Measurements from ENCODE around the gene CSNK2A1. TPM values are rescaled to one million over a fixed set of nuclear protein-coding genes. Genes with fewer than 3 reads are reported as not detected.

Gene CSNK2A1
- total RNA-seq, 1 experiment from 2014 or later = 200 TPM

DNA sequence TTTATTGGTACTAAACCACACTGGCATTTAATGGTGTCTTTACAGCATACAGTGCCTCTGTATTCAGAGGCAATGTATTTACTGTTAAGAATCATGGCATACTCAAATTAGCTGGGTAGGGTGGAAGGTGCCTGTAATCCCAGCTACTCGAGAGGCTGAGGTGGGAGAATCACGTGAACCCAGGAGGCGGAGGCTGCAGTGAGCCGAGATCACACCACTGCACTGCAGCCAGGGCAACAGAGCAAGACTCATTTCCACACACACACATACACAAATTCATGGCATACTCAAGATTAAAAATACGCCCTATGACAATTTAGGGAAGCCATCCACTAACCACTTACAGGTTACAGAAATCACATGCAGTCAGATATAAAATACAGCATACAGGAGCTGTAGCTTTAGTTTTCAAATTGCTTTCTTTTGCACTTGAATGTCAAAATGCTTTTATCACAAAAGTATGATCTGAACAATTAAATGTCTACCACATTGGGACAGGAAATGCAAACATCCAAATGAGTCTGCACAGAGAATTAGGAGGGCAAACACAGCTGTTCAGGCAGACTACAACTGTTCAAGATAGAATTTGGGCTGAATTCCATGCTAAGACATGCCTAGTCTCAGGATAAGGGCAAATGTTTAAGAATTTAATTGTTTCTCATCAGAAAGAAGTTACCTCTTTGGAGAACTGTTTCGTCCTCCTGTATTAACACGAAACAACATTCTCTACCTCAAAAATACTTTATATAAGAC lies 36.4 kb downstream of the CSNK2A1 start:
- Histone ChIP-seq H3K9me3 (replicated peaks) (no peaks in the 10 kb centered on the region), H3K36me3 (peaks cover 37% of the 10 kb centered on the region), H3K4me3 (no peak overlapping the region), H3K27ac (peak overlapping the region; percentile 60), H3K27me3 (no peaks in the 10 kb centered on the region), H3K4me1 (peaks cover 34% of the 10 kb centered on the region)
- DNase-seq = peak; percentile 15 to 45

DNA sequence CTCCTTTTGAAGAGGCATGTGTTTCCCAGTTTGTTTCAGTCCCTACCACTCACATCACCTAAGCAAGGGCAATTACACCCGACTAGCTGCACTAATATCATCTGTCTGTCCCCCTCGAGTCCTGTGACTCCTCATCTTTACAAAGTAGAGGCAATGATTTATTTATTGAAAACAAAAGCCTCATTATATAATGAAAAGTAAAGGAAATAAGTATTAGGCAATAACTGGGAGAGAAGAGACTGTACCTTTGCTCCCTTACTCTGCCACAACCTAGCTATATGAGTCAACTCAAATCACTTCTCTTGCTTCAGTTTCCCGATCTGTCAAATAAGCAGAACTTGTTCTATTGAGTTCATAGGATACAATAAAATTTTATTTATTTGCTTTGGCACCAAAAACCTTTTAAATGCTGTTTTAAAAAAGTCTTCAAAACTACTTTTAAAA lies 38.9 kb downstream of the CSNK2A1 start:
- Histone ChIP-seq H3K27ac (no peak overlapping the region), H3K27me3 (no peaks in the 10 kb centered on the region), H3K36me3 (peaks cover 56% of the 10 kb centered on the region), H3K9me3 (replicated peaks) (no peaks in the 10 kb centered on the region), H3K4me3 (no peak overlapping the region), H3K4me1 (peaks cover 32% of the 10 kb centered on the region)
- DNase-seq = no peak

DNA sequence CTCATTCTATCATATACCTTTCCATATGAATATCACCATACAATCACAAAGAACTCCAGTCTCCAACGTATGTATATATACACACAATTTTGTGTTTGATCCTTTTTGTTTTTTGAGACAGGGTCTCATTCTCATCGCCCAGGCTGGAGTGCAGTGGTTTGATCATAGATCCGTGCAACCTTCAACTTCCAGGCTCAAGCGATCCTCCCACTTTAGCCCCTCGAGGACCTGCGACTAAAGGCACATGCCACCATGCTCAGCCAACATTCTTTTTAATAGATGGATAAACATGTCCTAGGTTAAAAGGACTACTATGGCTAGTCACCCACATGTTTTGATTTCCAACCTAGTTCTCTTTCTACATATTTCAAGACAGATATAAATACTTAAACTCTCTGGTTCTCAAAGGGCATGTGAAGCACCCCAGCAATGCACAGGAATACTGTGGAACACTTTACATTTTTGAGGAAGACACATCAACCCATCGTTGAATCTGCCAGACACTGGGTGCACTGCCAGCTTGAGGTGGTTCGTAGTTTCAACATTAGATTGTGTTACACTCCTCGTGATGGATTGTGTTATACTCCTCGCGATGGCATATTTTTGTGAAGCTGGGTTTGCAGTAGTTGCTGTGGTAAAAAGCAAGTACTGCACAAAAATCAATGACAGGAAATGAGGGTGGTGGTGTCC lies 40.4 kb downstream of the CSNK2A1 start:
- H3K27ac ChIP-seq = no peak overlapping the region
- H3K4me1 ChIP-seq = peaks cover 17% of the 10 kb centered on the region
- H3K36me3 ChIP-seq = peaks cover 65% of the 10 kb centered on the region
- H3K9me3 ChIP-seq (replicated peaks) = no peaks in the 10 kb centered on the region
- H3K4me3 ChIP-seq = no peak overlapping the region
- DNase-seq = no peak
- H3K27me3 ChIP-seq = no peaks in the 10 kb centered on the region

DNA sequence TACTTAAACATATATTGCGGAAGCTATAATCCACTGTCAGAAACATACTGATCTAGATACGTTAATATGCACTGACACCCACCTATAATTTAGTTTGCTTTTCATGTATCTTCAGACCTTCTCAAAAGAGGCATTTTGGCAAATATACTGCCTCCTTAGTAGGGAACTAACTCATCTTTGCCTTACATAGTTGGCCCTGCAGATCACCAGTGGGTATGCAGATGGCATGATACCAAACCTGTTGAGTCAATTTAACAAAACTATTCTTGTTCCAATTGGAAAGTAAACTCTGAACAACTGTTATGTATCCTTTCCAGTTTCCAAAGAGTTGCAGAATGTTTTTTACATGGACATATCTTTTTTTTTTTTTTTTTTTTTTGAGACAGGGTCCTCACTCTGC lies 45.6 kb downstream of the CSNK2A1 start:
- H3K4me1 ChIP-seq = no peaks in the 10 kb centered on the region
- peaks cover 81% of the 10 kb centered on the region for H3K36me3 ChIP-seq
- no peak overlapping the region for H3K4me3 ChIP-seq
- no peak for DNase-seq
- no peaks in the 10 kb centered on the region for H3K27me3 ChIP-seq
- H3K27ac ChIP-seq = no peak overlapping the region
- no peaks in the 10 kb centered on the region for H3K9me3 ChIP-seq (replicated peaks)

DNA sequence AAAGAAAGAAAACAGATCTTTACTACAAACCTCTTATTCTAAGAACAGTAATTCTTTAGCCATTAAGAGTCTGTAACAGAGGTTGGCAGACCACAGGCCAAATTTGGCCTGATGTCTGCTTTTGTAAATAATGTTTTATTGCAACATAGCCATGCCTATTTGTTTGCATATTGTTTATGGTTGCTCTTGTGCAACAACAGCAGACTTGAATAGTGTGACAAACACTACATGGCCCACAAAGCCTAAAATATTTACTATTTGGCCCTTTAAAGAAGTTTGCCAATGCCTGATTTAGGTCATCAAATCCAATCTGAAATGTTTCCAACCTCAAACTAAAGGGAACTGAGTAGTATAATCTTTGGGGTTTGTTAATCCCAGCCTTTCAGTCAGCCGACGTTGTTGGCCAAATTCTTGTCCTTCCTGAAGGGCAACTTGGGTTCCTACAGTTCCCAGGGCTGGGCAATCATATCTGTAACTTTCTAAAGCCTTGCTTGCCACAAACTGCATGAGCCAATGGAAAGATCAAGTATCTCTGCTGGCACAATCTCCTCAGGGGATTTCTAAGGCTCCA lies 47.4 kb downstream of the CSNK2A1 start:
- Histone ChIP-seq H3K4me1 (no peaks in the 10 kb centered on the region), H3K36me3 (peaks cover 79% of the 10 kb centered on the region), H3K4me3 (no peak overlapping the region), H3K9me3 (replicated peaks) (no peaks in the 10 kb centered on the region), H3K27ac (no peak overlapping the region), H3K27me3 (no peaks in the 10 kb centered on the region)
- no peak for DNase-seq

DNA sequence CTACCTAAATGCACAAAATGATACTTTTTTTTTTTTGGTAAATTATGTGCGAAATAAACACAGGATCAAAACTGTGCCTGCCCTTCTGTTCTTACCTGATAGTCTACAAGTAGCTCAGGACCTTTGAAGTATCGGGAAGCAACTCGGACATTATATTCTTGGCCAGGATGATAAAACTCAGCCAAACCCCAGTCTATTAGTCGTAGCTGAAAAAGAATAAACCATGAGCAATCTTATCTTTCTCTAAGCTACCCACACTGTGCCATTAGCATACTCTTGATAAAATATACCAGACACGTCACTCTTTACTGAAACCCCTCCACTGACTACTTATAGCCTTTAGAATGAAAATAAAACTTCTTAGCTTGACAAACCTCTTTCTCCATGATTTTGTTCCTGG lies 51.4 kb downstream of the CSNK2A1 start:
- DNase-seq = no peak
- H3K27ac ChIP-seq = no peak overlapping the region
- no peaks in the 10 kb centered on the region for H3K9me3 ChIP-seq (replicated peaks)
- H3K36me3 ChIP-seq = peaks cover 79% of the 10 kb centered on the region
- H3K4me3 ChIP-seq = no peak overlapping the region
- no peaks in the 10 kb centered on the region for H3K27me3 ChIP-seq
- H3K4me1 ChIP-seq = no peaks in the 10 kb centered on the region

DNA sequence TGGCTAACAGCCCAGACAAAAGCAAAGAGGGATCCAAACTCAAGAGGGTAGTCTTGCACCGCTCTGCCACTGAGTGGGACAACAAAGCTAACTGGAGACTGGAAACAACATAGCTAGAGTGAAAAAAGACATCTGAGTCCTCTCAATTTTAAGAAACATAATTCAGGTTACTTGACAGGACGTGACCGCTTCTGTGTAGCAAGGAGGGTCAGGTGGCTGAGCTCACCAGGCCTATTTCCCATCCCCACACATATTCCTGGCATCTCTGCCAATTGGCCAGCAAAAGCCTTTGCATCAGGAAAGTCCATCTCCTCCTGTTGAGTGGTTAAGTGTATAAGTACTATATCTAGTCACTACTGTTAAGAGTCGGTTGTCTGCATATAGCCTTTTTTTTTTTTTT lies 55.9 kb downstream of the CSNK2A1 start:
- H3K27me3 ChIP-seq = no peaks in the 10 kb centered on the region
- no peak overlapping the region for H3K27ac ChIP-seq
- no peak for DNase-seq
- H3K4me1 ChIP-seq = no peaks in the 10 kb centered on the region
- no peak overlapping the region for H3K4me3 ChIP-seq
- H3K9me3 ChIP-seq (replicated peaks) = no peaks in the 10 kb centered on the region
- H3K36me3 ChIP-seq = peaks cover 71% of the 10 kb centered on the region

DNA sequence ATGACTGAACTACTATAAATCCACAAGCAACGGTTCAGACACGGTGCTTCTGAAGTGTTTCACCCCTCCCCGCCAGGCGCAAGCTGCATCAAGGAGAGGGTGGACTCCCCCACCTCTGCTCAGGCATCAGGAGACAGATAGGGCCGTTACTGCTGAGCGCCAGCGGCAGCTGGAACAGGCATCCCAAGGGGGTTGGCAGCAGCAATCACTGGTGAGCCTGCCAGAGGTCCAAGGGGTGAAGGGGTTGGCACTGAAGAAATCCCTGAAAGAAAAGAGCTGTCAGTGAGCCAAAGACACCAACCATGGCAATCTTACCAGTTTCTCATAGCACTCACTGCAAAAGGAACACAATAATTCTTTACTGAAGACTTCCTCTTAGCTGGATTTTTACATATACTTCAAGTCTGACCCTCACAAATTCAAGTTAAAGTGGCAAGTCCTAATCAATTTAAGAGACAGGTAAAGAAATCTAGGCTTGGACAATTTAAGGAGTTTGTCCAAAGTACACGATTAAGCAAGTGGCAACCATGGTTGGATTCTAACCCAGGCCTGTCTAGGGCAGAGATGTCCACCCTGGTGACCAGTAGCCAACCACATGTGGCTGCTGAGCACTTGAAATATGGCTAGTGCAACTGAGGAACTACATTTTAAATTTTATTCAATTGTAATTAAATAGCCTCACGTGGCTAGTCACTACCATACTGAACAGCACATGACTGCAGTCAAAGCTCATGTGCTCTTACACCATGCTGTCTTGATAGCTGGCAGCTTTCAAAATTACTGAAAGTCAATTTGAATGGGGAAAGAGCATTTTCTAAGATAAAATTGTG lies 59.6 kb downstream of the CSNK2A1 start:
- Histone ChIP-seq H3K9me3 (replicated peaks) (no peaks in the 10 kb centered on the region), H3K4me1 (no peaks in the 10 kb centered on the region), H3K4me3 (no peak overlapping the region), H3K27ac (no peak overlapping the region), H3K27me3 (no peaks in the 10 kb centered on the region), H3K36me3 (peaks cover 58% of the 10 kb centered on the region)
- DNase-seq = peak; percentile 29 to 44

DNA sequence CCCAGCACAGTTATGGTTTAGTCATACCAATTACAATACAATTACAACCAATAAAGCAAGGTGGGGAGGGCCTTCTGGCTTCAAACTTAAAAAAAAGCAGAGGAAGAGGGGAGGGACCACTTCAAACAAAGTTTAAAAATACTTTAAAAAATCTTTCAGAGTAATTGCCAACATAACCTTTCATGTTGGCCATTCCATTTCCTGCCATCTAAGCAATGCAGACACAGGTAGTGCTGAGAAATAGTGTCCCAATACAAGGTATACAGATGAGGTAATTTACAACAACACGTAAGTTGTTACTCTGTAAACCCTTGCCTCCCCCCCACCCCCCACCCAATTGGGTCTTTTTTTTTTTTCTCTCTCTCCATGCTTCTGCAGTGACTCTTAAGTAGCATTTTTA lies 62.4 kb downstream of the CSNK2A1 start:
- H3K27ac ChIP-seq = no peak overlapping the region
- H3K9me3 ChIP-seq (replicated peaks) = no peaks in the 10 kb centered on the region
- H3K4me3 ChIP-seq = no peak overlapping the region
- DNase-seq = no peak
- H3K4me1 ChIP-seq = no peaks in the 10 kb centered on the region
- peaks cover 42% of the 10 kb centered on the region for H3K36me3 ChIP-seq
- no peaks in the 10 kb centered on the region for H3K27me3 ChIP-seq

DNA sequence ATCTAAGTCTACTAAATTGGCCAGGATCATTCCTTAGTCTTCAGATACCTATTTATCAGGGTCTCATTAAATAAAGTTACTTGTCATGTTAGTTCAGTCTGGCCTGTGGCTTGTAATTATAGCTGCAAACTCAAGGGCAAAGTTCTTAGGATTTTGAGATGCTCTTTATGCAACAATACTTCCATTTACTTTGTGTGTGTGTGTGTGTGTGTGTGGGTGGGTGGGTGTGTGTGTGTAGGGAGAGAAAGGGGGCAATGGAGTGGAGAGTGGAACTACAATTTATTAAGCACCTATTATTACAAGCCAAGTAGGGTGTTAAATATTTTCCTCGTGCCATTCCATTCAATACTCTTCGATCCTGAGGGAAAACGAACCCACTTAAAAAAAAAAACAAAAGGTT lies 63.5 kb downstream of the CSNK2A1 start:
- no peak for DNase-seq
- no peaks in the 10 kb centered on the region for H3K9me3 ChIP-seq (replicated peaks)
- H3K4me3 ChIP-seq = no peak overlapping the region
- no peaks in the 10 kb centered on the region for H3K27me3 ChIP-seq
- H3K36me3 ChIP-seq = peaks cover 32% of the 10 kb centered on the region
- H3K4me1 ChIP-seq = no peaks in the 10 kb centered on the region
- H3K27ac ChIP-seq = no peak overlapping the region

DNA sequence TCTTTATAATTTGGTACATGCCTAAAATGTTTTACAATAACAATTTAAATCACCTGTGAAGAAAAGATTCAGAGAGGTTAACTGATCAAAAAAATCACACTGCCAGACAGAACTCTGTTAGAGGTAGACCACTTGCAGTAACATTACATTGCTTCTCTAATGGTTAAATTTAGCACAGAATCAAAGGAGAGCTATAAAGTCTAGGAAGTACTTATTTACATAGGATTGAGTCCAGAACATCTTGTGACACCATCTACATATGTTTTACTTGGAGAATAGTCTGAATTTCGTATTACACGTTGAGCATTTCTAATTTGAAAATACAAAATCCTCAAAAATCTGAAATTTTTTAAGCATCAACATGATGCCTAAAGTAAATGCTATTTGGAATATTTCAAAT lies 64.1 kb downstream of the CSNK2A1 start:
- Histone ChIP-seq H3K4me3 (no peak overlapping the region), H3K27ac (no peak overlapping the region), H3K4me1 (no peaks in the 10 kb centered on the region), H3K9me3 (replicated peaks) (no peaks in the 10 kb centered on the region), H3K36me3 (peaks cover 30% of the 10 kb centered on the region), H3K27me3 (no peaks in the 10 kb centered on the region)
- no peak for DNase-seq

DNA sequence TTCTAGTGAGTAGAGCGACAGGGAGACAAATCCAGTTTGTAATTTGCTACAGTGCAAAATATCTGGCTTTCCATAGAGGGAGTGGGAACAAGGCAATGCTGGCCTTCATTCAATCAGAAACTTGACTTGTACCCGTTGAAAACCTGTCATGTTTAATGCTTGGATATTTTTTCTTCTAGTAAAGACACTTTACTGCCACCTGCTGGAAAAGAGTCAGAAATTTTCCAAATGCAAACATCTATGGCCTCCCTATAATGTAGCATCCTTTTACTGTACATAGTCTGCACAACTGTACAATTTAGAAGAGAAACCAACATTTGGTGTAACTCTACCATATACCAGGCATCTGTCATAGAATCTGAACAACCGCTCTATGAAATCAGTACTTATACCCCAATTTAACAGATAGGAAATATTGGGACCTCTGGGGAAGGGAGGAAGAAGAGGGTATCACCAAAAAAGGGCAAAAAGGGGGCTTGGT lies 64.6 kb downstream of the CSNK2A1 start:
- DNase-seq = peak; percentile 26 to 74
- no peaks in the 10 kb centered on the region for H3K27me3 ChIP-seq
- no peak overlapping the region for H3K27ac ChIP-seq
- H3K9me3 ChIP-seq (replicated peaks) = no peaks in the 10 kb centered on the region
- peaks cover 26% of the 10 kb centered on the region for H3K36me3 ChIP-seq
- no peaks in the 10 kb centered on the region for H3K4me1 ChIP-seq
- no peak overlapping the region for H3K4me3 ChIP-seq

DNA sequence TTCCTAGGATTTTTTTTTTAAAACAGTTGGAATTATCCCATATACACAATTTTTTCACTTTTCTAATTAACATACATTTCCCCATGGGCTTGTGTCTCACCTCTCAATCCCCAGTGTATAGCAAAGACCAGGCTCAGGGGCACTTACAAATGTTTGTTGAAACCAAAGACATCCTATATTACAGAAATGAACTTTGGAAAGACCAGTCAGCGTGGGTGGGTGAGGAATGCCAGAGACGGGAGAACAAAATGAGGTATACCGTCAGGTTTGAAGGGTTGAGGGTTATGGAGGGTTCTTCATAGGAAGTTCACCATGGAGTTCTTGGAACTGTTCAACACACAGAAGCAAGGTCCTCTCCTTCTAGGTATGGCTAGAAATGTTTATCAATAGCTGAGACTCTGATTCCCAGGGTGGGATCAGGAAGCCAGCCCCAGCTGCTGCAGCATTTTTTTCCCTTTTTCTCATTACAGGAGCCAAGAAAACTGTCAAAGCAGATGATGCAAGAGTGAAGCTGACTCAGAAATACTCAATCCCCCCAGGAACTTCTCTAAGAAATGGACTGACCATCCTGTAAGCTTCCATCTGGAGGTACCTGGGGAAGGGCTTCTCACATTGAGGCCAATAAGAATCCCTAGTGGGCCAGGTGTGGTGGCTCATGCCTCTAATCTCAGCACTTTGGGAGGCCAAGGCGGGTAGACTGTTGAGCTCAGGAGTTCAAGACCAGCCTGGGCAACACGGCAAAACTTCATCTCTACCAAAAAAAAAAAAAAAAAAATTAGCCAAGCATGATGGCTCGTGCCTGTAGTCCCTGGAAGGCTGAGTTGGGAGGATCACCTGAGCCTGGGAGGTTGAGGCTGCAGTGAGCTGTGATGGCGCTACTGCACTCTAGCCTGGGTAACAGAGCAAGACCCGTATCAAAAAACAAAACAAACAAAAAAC lies 65.3 kb downstream of the CSNK2A1 start:
- Histone ChIP-seq H3K4me3 (no peak overlapping the region), H3K27ac (no peak overlapping the region), H3K9me3 (replicated peaks) (no peaks in the 10 kb centered on the region), H3K27me3 (no peaks in the 10 kb centered on the region), H3K4me1 (no peaks in the 10 kb centered on the region), H3K36me3 (peaks cover 21% of the 10 kb centered on the region)
- DNase-seq = no peak
